ENCODE results near the gene PEX11G. TPM values are rescaled to one million over a fixed set of nuclear protein-coding genes. Genes with fewer than 3 reads are reported as not detected.

The PEX11G gene
- total and polyA plus RNA-seq, 2 donors (not counting 3 experiments of a cell fraction or from before 2014, with no cell fraction given), result 1.3 to 1.9 TPM

DNA sequence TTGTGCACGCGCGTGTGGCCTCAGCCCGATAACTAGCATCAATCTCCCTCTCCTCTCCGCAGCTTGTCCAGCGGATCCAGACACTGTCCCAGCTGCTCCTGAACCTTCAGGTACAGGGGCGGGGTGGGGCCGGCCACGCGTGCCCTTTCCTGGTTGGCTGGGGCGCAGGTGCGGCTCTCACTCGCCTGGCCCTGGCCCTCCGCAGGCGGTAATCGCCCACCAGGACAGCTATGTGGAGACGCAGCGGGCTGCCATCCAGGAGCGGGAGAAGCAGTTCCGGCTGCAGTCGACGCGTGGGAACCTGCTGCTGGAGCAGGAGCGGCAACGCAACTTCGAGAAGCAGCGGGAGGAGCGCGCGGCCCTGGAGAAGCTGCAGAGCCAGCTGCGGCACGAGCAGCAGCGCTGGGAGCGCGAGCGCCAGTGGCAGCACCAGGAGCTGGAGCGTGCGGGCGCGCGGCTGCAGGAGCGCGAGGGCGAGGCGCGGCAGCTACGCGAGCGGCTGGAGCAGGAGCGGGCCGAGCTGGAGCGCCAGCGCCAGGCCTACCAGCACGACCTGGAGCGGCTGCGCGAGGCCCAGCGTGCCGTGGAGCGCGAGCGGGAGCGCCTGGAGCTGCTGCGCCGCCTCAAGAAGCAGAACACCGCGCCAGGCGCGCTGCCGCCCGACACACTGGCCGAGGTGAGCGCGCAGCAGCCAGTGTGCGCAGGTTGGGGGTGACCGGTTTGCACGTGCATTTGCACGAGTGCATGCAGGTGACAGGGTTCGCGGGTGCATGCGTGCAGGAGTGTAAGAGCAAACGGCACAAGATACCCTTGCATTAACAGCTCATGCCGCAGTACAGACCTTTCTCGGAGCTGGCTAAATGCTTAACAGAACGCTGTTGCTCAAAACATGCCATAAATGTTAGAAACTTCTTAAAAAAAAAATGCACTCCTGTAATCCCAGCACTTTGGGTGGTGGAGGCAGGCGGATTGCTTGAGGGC, 21.5 kb downstream of the PEX11G start:
- Histone ChIP-seq H3K79me2 (ENCODE audit: control insufficient read depth, insufficient read depth, low read length) (no peaks in the 10 kb centered on the region), H3K4me2 (ENCODE audit: insufficient read depth, low read length) (no peak overlapping the region), H3K36me3 (ENCODE audit: control insufficient read depth in 2 of 2, extremely low read depth in 1 of 2, insufficient read depth in 2 of 2, low read length in 2 of 2) (peaks cover 2 to 17% of the 10 kb centered on the region in 2 experiments), H3K4me1 (ENCODE audit: control insufficient read depth, extremely low read depth, insufficient read depth, low read length) (no peaks in the 10 kb centered on the region), H4K20me1 (replicated peaks; ENCODE audit: control insufficient read depth, extremely low read depth, insufficient read depth, low read length) (no peaks in the 10 kb centered on the region), H3K27me3 (ENCODE audit: control insufficient read depth in 2 of 2, insufficient read depth in 2 of 2, low read length in 2 of 2) (no peaks in the 10 kb centered on the region), H3K9me1 (replicated peaks; ENCODE audit: control insufficient read depth, extremely low read depth, insufficient read depth, low read length) (no peaks in the 10 kb centered on the region), H3K4me3 (replicated peaks in 1 of 3; ENCODE audit: insufficient read depth in 1 of 3, low read depth in 1 of 3, low read length in 3 of 3) (no peak overlapping the region), H3K9ac (replicated peaks; ENCODE audit: extremely low read depth, insufficient read depth, low read length) (no peak overlapping the region), H3K27ac (ENCODE audit: insufficient read depth, low read depth, low read length) (no peak overlapping the region), H3K9me3 (replicated peaks; ENCODE audit: control insufficient read depth, insufficient read depth, low read length) (no peaks in the 10 kb centered on the region), H2AFZ (ENCODE audit: low read depth, low read length) (no peak overlapping the region)
- intact Hi-C loops (cut with micrococcal nuclease), result no loop called here
- no TSS peak for BruUV-seq (replicated peaks)
- no peak for DNase-seq (ENCODE audit: low read depth, low spot score)
- ChIA-PET POLR2A (no interaction called here), CTCF (no interaction called here)
- dilution Hi-C loops (cut with MboI; ENCODE audit: extremely low pct_ligation_motif_present, low sequenced_read_pairs), result no loop called here
- no peak for FAIRE-seq
- no peak for TF ChIP-seq FOS (IDR thresholded peaks at IDR 0.05; ENCODE audit: borderline replicate concordance, insufficient read depth, low read length)
- TF ChIP-seq, protein P1, sequence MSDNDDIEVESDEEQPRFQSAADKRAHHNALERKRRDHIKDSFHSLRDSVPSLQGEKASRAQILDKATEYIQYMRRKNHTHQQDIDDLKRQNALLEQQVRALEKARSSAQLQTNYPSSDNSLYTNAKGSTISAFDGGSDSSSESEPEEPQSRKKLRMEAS (IDR thresholded peaks at IDR 0.05; ENCODE audit: insufficient read depth, insufficient read length), result no peak
- TF ChIP-seq, protein P2, sequence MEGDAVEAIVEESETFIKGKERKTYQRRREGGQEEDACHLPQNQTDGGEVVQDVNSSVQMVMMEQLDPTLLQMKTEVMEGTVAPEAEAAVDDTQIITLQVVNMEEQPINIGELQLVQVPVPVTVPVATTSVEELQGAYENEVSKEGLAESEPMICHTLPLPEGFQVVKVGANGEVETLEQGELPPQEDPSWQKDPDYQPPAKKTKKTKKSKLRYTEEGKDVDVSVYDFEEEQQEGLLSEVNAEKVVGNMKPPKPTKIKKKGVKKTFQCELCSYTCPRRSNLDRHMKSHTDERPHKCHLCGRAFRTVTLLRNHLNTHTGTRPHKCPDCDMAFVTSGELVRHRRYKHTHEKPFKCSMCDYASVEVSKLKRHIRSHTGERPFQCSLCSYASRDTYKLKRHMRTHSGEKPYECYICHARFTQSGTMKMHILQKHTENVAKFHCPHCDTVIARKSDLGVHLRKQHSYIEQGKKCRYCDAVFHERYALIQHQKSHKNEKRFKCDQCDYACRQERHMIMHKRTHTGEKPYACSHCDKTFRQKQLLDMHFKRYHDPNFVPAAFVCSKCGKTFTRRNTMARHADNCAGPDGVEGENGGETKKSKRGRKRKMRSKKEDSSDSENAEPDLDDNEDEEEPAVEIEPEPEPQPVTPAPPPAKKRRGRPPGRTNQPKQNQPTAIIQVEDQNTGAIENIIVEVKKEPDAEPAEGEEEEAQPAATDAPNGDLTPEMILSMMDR (IDR thresholded peaks at IDR 0.05; ENCODE audit: extremely low read depth in 1 of 2, insufficient read depth in 1 of 2, low read depth in 1 of 2, low read length in 2 of 2), result no peak
- TF ChIP-seq POLR2AphosphoS5 (IDR thresholded peaks at IDR 0.05; ENCODE audit: insufficient read depth, low read depth, low read length), result no peak
- no peak for TF ChIP-seq GATA2 (IDR thresholded peaks at IDR 0.05; ENCODE audit: insufficient read depth, insufficient read length, low read depth, low read length)
- TF ChIP-seq POLR2A (IDR thresholded peaks at IDR 0.05; ENCODE audit: low read depth, low read length), result no peak
- TF ChIP-seq JUN (IDR thresholded peaks at IDR 0.05; ENCODE audit: borderline replicate concordance, insufficient read depth, insufficient read length, low read depth), result no peak
- TF ChIP-seq MYC (IDR thresholded peaks at IDR 0.05; ENCODE audit: low read depth, low read length), result no peak
- no peak for TF ChIP-seq EZH2 (IDR thresholded peaks at IDR 0.05; ENCODE audit: borderline replicate concordance, low read depth, low read length, severe bottlenecking)
